ENCODE data around the gene C10orf53.
"Not testable (repeated sequence)": the region's sequence is repeated elsewhere in the genome, so short reads cannot be mapped to it uniquely, and the experiment has no call there.

Gene C10orf53

GRCh38 chr10:49652421-49653272 lies 26.8 kb upstream of the C10orf53 start:
- DNase-seq (ENCODE audit: low read depth in 2 of 2): no peak

DNA sequence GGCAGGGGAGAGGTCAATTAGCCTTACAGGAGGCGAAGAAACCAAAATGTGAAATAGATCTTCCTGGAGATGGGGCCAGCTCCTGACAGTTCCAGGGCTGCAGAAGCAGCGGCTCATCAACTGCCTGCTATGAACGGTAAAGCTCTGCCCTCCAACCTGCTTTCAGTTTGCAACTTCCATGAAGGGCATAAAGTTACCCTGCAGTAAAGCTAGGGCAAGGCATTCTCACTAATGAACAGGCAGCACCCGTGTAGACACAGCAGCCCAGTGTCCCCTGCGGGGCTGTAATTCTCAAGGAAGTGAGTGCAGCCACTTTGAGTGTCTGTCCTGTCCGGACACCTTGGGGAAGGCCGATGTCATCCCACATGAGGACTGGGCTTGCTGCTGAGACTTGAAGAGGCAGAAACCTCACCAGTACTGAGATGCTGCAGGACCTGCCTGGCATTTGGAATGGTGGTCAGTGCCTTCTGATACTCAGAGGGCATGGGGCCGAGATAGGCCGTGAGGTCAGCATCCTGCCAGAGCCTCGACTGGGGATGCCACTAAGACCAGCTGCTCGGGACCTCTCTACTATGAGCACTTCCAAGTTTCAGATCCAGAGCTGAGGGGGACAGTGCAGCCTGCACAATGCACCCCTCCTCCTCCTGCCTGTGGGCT lies 26.1 kb upstream of the C10orf53 start:
- DNase-seq (ENCODE audit: low read depth in 2 of 2): no peak

GRCh38 chr10:49654036-49654693 lies 25.3 kb upstream of the C10orf53 start:
- no peak for DNase-seq (ENCODE audit: low read depth in 2 of 2)

GRCh38 chr10:49655099-49655498 lies 24.4 kb upstream of the C10orf53 start:
- no peak for DNase-seq (ENCODE audit: low read depth in 2 of 2)

- no peak for DNase-seq (ENCODE audit: low read depth in 2 of 2)
Observed at GRCh38 chr10:49656845-49657493, 22.5 kb upstream of the C10orf53 start.

- no peak for DNase-seq (ENCODE audit: low read depth in 2 of 2)
Observed at GRCh38 chr10:49657606-49658005, 21.8 kb upstream of the C10orf53 start.

- no peak for DNase-seq (ENCODE audit: low read depth in 2 of 2)
Observed at GRCh38 chr10:49661140-49661856, 18.2 kb upstream of the C10orf53 start.

- DNase-seq (ENCODE audit: low read depth in 2 of 2): no peak
Observed at GRCh38 chr10:49662169-49662830, 17.2 kb upstream of the C10orf53 start.

GRCh38 chr10:49663596-49663995 lies 15.9 kb upstream of the C10orf53 start:
- DNase-seq (ENCODE audit: low read depth in 2 of 2): no peak

DNA sequence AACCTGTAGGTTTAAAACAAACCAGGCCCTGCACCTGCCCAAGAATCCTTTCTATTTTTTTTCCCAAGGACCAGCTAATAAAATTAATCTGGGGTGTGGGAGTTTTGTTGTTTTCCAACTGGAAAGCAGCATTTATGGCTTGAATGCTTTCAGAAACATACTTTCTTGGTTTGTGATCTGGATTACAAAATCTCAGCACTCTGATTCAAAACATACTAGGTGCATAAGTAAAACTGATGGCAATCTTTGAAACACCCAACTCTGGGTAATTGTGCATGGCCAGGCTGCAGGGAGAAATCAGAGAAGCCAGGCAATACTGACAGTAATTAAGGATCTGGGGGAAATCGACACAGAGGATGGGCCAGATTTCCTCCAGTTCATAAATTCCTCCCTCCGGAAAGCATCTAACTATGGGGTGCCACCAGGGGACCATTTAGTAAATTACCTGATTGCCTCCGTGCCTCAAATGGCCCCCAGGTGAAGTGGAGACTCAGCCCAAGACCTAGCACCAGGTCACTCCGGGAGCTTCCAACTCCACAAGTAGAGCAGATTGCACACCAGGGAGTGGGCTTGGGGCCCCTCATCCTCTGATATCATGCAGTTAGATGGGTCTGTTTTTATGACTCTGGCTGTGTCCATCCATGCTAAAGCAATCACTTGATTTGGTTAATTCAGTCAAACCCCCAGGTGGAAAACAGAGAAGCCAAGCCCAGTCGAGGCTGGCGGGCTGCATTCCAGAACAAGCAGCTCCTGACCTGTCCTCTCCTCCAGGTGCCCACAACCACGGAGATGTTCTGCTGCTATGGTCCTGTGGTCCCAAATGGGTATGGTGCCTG lies 15.2 kb upstream of the C10orf53 start:
- DNase-seq (ENCODE audit: low read depth in 2 of 2): no peak

DNA sequence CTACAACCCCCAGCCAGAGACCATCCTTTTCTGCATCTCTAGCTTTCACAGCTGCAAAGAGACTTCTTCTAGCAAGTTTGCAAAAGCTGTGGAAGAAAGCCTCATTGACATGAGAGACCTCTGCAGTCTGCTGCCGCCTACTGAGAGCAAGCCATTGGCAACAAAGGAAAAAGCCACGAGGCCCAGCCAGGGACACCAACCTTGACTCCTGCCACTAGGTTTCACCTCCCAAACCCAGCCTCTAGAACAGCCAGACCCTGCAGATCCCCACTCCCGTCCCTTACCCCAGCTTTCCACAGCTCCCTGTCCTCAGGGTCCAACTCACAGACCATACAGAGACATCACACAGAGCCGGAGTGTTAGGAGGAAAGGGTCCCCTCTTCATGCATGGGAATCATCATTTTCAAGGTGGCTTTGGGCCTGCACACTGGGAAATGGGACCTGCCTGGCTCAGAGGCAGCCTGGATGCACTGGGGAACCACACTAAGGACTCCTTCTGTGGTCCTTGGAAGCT lies 14.6 kb upstream of the C10orf53 start:
- DNase-seq (ENCODE audit: low read depth in 2 of 2): no peak

DNA sequence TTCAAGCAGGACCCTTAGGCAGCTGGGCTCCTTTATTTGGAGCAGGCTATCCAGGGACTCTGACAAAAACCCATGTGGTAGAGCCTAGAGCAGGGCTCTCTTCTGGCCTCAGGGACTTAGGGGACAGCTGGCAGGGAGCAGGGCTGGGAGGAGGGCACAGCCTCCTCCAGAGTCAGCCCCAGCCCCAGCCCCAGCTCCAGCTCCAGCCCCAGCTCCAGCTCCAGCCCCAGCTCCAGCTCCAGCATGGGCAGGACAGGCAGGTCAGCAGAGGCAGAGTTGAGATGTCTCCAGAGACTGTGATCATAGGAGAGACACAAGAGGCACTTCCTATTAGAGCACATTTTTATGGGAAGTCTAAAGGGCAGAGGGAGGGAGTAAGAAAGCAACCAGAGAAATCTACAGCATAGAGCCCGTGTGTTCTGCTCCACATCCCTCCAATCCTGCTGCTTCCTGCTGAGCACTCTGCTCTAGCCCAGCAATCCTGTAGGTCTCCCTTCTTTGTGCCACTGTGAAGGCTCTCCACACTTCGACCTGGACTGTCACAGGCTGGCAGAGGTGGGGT lies 13.3 kb upstream of the C10orf53 start:
- DNase-seq (ENCODE audit: low read depth in 2 of 2): no peak

- no peak for DNase-seq (ENCODE audit: low read depth in 2 of 2)
Observed at GRCh38 chr10:49666685-49667084, 12.8 kb upstream of the C10orf53 start.

DNA sequence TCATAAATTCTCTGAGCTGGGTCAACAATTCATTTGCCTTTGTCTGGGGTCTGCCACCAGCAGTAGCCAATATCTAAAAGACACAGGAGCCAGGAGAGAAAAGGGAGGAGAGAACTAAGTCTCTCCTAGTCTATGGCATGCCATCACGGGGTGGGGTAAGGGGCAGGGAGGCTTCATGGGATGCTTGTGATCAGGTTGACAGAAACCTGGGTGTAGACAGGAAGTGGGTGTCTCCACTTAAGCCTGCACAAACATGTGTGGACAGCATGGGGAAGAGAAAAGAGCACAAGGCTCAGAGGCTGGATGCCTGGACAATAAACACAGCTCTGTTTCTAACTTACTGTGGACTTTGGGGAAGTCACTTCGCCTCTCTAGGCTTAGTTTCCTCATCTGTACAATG lies 11.5 kb upstream of the C10orf53 start:
- DNase-seq (ENCODE audit: low read depth in 2 of 2): no peak

DNA sequence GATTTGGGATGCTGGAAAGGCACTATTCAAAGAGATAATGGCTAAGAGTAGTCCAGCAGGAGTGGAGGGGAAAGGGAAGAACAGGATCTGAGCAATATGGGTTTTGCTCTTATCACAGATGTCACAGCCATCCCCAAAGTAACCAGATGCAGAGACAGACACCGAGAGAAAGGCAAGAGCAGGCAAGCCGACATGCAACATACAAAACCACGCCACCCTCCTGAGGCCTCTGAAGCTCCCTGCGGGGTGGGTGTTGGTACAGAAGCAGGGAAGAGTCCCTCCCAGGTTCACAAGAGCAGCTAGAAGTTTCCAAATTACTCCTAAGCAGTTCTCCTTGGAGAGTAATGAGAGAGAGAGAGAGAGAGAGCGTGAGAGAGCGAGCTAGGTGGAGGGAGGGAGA lies 10.8 kb upstream of the C10orf53 start:
- no peak for DNase-seq (ENCODE audit: low read depth in 2 of 2)

DNA sequence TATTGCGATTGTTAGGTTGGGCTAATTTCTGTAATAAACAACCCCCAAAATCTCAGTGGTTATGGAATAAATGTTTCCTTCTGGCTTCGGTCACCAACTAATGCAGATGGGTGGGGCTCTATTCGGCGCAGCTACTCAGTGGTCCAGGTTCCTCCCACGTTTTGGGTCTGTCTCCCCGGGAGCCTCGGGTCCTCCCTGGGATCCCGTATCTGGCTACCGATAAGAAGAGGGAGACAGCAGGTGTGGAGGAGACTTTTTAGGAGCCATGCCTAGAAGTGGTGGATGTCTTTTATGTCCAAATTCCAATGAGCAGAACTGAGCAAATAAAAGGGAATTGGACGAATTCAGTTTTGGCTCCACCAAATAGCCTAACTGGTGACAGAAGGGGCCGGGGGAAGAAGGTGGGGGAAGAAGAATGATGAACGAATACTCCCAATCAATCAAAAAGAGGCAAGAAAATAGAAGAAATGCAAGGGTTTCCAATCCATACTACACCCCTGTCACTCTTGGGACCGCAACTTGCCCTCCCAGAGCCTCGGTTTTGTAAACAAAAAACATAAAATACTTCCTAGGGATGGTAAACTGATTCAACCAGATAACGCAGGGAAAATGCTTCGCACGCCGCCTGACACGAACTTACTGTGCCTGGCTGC lies 498 bp upstream of the C10orf53 start:
- DNase-seq (ENCODE audit: low read depth in 2 of 2): no peak

DNA sequence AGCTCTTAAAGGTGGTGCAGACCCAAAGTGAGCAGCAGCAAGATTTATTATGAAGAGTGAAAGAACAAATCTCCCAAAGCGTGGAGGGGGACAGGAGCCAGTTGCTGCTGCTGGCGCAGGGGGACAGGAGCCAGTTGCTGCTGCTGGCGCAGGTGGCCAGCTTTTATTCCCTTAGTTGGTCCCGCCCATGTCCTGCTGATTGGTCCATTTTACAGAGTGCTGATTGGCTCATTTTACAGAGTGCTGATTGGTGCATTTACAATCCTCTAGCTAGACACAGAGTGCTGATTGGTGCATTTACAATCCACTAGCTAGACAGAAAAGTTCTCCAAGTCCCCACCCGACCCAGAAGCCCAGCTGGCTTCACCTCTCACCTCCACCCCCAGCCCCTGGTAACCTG lies 3.0 kb downstream of the C10orf53 start:
- DNase-seq (ENCODE audit: low read depth in 2 of 2): not testable (repeated sequence)

DNA sequence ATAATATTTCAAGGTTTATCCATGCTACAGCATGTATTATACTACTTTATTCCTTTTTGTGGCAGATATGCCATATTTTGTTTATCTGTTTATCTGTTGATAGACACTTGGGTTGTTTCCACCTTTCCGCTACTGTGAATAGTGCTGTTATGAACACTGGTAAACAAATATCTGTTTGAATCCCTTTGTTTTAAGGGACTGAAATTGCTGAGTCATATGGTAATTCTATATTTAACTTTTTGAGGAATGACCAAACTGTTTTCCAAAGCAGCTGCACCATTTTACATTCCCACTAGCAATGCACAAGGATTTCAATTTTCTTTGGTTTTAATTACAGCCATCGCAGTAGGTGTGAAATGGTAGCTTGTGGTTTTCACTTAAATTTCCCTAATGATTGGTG lies 3.4 kb downstream of the C10orf53 start:
- no peak for DNase-seq (ENCODE audit: low read depth in 2 of 2)

- DNase-seq (ENCODE audit: low read depth in 2 of 2): no peak
Observed at GRCh38 chr10:49686651-49687050, 7.2 kb downstream of the C10orf53 start.
